ENCODE data around the gene PRDM12.
"Not testable (repeated sequence)": the region's sequence is repeated elsewhere in the genome, so short reads cannot be mapped to it uniquely, and the experiment has no call there.

Gene PRDM12

DNA sequence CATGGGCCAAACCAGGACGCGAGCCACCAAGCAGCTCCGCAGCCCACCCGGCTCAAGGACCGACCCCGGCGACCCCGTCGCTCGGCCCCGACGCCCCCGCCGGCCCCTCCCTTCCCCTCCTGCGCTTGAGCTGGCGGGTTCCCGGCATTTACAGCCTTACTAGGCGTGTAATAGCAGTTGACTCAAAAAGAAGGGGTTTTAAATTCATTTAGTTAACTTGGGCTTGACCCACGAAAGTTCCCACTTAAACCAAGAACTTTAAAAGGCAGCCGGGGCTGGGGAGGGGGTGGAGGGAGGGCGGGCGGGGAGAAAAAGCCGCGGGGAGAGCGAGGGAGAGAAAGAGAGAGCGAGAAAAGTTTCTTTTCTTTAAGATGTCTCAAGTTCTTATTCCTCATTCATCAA is 636 bp downstream of the PRDM12 start:
- no peak for DNase-seq (ENCODE audit: low spot score)

DNA sequence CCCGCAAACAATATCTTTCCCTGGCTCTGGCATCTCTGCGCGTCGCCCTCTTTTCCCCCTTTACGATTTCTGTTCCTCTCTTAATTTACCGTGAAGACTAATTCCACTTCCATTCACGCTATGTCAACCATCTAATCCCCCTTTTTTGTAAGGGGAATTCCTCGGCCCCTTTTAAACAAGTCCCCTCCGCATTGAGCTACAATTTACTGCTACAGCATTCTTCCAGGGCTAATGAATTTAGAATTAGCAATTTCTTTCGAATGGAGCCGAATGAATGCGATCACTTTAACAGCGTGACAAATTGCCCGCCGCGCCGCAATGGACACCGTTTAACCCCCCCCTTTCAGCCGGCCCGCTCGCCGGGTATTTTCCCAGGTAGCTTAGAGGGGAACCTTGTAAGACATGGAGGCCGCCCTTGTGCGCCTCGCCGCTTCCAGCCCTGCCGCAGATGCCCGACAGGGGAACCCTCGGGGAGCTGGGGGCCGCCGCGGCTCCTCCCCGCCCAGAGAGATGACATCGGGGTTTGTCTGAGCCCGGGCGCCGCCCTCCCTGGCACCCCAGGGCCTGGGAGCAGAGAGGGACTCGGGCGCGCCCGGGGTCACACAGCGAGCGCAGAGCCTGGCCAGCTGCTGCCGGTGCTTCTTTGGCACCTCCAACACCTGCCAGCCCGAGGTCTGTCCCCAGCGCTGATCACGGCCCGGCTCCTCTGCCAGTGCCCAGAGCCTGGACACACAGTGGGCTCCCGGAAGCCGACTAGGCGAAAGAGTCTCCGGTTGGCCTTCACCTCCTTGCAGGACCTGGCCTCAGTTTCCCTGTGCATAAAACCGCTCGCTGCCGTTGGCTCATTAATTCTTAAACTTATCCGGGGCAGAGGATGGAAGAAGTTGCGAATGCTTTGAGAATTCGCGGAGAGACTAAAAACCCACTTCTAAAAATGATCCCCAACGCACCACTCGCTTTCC is 1.3 kb downstream of the PRDM12 start:
- DNase-seq (ENCODE audit: low spot score): no peak

DNA sequence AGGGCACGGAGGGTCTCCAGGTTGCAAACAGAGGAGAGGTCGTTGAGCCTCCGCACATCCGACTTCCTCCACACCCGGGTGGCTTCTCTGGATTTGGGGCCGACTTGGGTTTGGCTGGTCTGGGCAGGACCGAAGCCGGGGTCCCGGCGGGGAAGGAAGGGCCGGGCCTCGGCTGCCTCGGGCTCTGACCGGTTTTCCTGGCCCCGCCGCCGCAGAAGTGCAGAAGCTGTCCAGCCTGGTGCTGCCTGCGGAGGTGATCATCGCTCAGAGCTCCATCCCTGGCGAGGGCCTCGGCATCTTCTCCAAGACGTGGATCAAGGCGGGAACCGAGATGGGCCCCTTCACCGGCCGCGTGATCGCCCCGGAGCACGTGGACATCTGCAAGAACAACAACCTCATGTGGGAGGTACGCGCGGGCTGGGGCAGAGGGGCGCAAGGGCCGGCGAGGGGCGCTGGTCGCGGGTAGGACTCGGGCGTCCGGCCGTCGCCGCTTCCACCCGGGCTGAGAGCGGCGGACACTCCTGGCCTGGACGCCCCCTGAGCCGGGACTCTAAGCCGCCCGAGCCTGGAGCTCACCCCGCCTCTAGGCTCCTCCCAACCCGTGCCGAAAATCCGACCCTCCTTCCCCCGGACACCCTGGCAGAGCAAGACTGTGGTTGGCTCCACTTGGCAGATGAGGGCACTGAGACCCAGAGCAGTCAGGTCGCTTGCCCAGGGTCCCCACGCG is 2.2 kb downstream of the PRDM12 start:
- no peak for DNase-seq (ENCODE audit: low spot score)

DNA sequence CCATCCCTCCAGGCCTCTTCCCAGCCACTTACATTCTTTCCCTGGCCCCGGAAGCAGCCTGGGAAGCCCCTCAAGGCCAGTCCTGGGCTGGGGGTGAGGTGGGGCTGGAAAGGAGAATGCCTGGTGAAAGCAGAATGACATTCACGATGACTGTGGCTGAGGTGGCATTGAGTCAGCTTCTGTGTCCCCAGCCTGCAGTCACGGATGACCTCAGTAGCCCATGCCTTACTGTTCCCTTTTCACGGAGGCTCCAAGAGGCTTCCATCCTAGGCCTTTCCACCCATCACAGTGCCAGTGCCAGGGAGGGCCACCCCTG is 2.7 kb downstream of the PRDM12 start:
- no peak for DNase-seq (ENCODE audit: low spot score)

DNA sequence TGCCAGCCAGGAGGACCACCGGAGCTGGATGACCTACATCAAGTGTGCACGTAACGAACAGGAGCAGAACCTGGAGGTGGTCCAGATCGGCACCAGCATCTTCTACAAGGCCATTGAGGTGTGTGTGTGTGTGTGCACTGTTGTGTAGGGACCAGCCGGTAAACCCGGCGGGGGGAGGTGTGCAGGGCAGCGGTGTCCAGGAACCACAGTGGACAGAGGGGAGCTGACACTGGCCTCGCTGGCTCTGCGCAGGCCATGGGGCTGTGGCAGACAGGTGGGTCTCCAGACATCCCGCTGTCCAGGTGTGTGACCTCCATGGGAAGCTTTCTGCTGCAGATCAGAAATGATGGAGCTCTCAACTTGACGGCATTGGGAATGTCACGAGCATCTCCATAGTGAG is 3.8 kb downstream of the PRDM12 start:
- no peak for DNase-seq (ENCODE audit: low spot score)

DNA sequence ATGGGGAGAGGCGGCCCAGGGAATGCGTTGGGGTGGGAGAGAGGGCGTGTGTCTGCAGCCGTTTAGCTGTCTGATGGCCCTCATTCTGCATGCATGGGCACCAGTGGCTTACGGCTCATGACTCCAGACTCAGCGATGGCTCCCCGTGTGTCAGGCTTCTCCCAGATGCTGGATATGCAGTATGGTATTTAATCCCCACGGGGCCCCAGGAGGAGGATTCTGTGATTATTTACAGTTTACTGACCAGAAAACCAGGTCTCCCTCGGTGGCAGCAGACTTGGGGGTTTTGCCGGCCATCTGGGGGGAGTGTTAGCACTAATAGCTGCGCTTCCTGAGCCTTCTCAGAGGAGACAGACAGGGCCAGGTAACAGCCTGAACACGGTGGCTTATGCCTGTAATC is 4.3 kb downstream of the PRDM12 start:
- no peak for DNase-seq (ENCODE audit: low spot score)

DNA sequence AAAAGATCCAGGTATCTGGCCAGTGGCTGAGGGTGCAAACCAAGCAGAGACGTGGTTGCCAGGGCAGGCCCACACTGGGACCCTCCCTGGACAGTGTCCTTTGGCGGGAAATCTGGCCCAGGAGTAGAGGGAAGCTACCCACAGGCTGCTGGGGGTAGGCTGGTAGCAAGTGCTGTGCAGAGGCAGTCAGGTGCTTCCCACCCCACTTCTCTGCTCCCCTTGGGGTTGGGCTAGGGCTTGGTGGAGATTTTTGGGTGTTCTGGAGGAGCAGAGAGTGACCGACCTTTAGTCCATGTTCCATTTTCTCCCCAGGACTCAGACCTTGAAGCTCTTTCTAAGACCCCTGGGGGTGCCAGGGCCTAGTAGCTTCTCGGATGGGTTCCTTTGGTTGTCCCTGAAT is 5.6 kb downstream of the PRDM12 start:
- DNase-seq (ENCODE audit: low spot score): no peak

DNA sequence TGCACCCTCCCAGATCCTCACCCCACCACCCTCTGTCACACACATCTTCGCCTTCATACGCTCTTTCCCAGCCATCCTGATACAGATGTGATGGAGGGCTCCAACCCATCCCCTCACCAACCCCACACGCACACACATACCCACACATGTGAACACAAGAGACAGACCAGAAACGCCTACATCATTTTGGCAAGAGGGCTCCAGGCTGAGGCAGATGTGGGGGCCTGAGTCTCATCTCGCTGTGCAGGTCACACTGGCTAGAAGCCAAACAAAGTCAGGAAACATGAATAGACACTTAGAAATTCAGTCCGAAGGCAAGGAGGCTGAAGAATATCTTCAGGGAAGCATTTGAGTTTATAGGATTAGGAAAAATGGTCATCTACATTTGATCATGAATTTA is 6.2 kb downstream of the PRDM12 start:
- no peak for DNase-seq (ENCODE audit: low spot score)

DNA sequence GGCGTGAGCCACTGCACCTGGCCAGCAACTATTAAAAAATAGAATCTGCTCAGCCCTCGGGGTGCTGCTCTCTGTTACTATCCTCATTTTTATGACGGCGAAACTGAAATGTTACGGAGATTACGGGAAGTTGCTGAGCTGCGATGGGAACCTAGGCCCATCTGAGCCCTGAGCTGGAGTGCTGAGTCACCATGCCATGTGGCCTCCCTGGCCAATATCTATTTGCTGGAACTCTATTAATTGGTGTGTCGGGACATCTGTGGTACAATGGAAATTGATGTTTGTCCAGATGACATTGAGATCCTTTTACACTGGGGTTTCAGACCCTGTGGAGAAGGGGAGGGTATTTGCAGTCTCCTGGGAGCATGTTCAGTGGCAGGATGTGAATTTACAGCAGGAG is 8.1 kb downstream of the PRDM12 start:
- DNase-seq (ENCODE audit: low spot score): no peak

DNA sequence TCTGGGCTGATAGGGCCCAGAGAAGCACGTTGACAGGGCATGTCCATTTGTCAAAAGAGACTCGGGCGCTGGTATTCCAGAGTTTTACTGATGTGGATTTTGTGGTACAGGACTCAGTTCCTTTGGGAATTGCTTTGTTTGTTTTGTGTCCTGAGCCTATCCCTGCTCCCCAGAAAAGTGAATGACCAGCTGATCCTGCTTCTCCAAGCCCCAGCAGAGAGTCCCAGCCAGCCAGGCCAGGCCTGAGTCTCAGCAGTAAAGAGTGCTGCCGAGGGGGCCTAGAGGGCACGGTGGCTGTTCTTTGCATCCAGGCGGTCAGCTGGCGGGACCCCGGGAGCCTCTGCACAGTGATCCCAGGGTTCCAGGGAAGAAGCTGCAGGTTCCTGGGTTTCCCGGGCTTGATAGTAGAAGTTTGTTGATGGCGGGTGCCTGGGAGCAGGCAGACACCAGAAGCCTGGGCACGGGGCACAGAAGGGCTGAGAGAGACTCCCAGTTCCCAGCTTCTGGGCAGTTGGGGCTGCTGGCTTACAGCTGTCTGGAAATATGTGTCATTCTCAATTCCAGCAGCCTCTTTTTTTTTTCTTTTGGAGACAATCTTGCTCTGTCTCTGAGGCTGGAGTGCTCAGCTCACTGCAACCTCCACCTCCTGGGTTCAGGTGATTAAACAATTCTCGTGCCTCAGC is 8.7 kb downstream of the PRDM12 start:
- DNase-seq (ENCODE audit: low spot score): no peak

DNA sequence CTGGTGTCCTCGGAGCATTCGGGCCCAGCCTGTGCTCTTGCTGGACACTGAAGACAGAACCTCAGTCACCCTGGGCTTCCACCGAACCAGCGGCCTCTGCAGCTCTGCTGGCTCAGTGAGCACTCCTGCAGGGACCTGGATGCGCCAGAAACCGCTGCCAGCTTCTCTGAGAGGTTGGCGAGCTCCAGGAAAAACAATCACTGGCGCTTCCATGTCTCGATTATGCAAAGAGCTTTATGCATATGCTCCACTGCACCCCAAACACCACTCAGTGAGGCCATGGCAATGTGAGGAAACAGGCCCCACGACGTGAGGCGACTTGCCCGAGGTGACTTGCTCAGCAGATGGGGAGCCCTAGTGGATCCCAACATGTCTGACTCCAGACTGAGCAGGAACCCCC is 11.0 kb downstream of the PRDM12 start:
- DNase-seq (ENCODE audit: low spot score): no peak

DNA sequence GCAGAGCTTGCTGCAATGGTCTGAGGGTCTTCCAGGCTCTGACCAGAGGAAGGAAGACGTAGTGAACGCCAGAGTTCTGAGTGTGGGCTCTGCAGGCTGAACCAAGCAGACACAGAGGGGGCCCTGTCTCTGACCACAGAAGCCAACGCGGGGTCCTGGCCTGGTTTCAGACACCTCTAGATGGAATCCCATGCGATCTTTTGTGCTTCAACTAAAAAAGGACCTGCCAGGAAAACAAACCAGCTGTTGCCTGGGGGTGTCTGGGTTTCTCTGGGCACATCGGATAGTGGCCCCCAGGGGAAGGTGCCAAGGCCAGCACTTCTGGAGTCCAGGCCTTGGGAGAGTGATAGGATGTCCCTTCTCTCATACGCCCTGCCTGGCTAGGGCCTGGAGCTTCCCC is 12.9 kb downstream of the PRDM12 start:
- DNase-seq (ENCODE audit: low spot score): no peak

DNA sequence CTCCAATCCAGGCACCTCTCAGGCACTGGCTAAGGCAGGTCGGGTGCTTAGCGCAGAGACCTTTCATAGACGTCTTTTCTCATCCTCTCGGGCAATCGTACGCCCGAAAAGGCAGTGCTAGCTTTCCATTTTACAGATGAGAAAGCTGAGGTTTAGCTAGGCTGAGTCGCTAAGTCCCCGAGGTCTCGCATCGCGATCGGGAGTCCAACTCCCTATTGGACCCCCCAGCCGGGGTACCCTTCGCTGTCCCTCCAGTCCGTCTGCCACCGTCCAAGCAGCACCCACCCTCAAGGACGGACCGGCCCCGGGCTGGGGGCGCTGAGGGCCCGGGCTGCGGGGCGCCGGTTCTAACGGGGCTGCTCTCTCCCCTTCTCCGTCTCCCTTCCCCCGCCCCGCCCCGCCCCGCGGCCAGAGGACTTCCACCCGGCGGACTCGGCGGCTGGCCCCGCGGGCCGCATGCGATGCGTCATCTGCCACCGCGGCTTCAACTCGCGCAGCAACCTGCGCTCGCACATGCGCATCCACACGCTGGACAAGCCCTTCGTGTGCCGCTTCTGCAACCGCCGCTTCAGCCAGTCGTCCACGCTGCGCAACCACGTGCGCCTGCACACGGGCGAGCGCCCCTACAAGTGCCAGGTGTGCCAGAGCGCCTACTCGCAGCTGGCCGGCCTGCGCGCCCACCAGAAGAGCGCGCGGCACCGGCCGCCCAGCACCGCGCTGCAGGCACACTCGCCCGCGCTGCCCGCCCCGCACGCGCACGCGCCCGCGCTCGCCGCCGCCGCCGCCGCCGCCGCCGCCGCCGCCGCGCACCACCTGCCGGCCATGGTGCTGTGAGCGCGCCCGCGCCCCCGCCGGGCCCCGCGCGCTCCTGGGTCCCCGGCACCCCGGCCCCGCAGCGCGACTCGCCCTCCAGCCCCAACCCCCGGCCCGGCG is 16.7 kb downstream of the PRDM12 start:
- peak; percentile 97 for DNase-seq (ENCODE audit: low spot score)

DNA sequence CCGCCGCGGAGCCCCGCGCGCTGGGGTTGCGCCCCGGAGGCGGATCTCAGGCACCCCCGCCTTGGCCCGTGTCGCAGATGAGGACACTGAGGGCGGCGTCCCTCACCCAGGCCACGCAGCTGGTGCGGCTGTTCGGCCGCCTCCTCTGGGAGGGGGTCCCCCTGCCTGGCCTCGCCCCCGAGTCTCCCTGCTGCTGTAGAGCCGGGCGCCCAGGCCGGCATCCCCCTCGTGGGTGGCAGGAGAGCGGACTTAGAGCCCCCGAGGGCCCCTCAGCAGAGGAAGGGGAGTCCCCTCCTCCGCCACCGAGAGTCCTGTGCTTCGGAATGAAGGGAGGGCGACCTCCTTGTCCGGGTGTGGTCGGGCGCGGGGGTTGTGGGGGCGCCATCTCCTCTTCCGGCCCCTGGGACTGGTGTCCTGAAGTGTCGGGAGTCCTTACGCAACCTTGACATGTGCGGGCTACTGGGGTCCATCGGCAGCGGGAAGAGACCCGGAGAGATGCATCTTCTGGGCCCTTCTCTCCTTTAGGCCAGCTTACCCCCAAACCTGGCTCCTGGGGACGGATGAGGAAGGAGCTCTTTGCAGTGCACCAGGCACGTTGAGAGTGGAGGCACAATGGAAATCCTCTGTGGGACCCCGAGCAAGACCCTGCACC is 17.5 kb downstream of the PRDM12 start:
- peak; percentile 71 for DNase-seq (ENCODE audit: low spot score)

DNA sequence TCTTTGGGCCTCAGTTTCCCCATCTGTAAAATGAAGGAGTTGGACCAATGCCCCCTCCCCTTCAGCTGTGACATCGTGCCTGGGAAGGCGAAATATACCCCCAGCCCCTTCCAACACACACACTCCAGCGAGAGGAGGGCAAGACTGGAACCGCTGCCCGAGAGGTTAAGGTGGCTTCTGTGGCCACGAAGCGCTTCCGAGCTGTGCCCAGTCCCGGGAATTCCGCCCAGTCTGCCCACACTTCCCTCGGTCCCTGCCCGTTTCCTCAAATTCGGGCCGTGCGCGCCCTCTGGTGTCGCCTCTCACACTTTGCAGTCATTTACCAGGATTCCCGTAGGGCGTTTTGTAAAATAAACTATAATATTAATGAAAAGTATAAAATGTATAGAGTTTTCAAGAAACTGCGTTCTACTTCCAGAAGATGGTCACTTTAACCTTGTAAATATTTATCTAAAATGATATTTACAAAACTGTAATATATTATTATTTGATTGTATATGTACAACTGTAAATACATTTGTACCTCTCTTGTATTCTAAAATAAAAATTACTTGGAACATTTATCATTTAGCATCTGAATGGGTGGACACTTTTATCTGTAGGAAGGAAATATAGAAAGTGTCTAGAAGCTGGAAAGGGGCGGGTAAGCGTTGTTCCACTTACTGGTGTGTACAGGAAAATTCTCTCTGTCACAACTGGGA is 18.2 kb downstream of the PRDM12 start:
- DNase-seq (ENCODE audit: low spot score): peak; percentile 93

DNA sequence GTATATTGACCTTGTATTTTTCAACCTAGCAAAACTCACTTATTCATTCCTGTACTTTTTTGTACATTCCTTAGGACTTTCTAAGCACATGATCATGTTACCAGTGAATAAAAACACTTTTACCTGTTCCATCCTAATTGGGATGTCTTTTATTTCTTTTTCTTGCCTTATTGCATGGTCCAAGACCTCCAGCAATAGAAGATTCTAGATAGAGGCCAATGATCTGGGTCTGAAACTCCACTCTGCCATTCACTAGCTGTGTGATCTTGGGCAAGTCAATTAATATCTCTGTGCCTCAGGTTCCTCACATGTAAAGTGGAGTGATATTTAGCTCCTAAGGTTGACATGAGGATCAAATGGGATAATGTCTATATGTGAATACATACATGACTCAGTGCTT is 20.7 kb downstream of the PRDM12 start:
- no peak for DNase-seq (ENCODE audit: low spot score)

DNA sequence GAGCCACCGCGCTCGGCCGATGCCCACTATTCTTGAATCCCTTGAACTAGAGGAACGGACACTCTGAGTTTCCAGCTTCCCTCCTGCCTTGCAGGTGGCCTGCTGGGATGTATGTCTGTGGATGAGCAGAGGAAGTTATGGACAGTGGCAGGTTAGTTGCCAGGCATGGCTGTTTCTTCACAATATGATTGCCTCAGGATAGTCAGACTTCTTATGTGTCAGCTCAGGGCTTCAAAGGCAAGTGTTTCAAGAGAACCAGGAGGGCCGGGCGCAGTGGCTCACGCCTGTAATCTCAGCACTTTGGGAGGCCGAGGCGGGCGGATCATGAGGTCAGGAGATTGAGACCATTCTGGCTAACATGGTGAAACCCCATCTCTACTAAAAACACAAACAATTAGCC is 21.6 kb downstream of the PRDM12 start:
- not testable (repeated sequence) for DNase-seq (ENCODE audit: low spot score)

DNA sequence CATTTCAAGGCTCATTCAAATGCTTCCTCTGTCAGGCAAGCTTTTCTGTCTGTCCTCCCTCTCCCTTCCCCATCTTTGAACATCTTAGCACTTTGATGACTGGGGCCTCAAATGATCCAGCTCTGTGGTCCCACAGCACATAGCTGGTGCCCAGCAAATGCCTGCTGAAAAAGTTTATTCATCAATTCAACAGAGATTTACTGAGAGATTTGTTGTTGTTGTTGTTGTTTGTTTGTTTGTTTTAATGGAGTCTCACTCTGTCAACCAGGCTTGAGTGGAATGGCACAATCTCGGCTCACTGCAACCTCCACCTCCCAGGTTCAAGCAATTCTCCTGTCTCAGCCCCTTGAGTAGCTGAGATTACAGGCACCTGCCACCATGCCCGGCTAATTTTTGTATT is 23.2 kb downstream of the PRDM12 start:
- DNase-seq (ENCODE audit: low spot score): no peak

DNA sequence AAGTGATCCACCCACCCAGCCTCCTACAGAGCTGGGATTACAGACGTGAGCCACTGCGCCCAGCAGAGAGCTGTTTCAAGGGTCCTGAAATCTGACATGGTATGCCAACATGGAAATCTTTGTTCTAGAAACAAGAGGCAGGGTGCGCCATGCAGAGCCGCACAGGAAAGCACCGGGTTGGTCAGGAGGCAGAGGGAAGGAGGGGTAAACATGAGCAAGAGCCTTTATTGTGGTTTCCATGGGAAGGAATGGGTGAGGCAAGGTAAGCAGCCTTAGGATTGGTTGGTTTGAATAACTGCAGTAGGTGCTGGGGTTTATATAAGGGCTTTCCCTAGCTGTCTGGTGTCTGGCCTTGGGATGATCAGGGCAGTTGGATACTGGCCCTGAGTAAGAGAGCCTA is 23.7 kb downstream of the PRDM12 start:
- no peak for DNase-seq (ENCODE audit: low spot score)

DNA sequence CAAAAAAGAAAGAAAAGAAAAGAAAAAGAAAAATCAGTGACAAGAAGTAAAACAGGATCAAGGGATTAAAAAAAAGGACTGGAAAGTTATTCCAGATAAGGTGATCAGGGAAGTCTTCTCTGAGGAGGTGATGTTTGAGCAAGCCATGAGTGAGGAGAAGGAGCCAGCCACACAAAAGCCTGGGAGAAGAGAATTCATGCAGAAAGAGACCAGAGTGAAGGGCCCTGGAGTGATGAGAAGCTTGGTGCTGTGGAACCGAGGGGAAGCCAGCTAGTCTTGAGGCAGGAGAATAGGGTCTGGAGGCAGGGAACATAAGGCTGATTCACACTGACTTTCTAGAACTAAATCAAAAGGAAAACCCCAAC is 25.2 kb downstream of the PRDM12 start:
- no peak for DNase-seq (ENCODE audit: low spot score)
